Lung (tissue), 12 donors: Measurements from ENCODE around the gene MARCHF10. TPM values are rescaled to one million over a fixed set of nuclear protein-coding genes. Genes with fewer than 3 reads are reported as not detected.
"Not testable (repeated sequence)": the region's sequence is repeated elsewhere in the genome, so short reads cannot be mapped to it uniquely, and the experiment has no call there.

Experiments
- ATAC-seq: fragments of 200-7000 bp; cut with Tn5 transposase; one replicate; pipeline ENCODE4 v1.9.1; 2020; ENCODE audit warnings: moderate number of reproducible peaks; ENCODE audit not compliant: insufficient read depth, low FRiP score
- DNase-seq, 3 donors: peaks; one replicate each; pipeline ENCODE4 v3.0.0-alpha.2; 2013 to 2017
- H3K27ac ChIP-seq, 2 donors: one replicate each; pipeline ENCODE4 v1.5.1; 2013; ENCODE audit warnings: mild to moderate bottlenecking in 2 of 2, moderate library complexity in 2 of 2, control low read depth in 1 of 2, inconsistent platforms in 1 of 2, low read depth in 1 of 2, low read length in 1 of 2
- H3K27me3 ChIP-seq, 3 donors: one replicate each; pipeline ENCODE4 v1.5.1; 2013; ENCODE audit warnings: low read length in 2 of 3; ENCODE audit not compliant: control insufficient read depth in 3 of 3, insufficient read depth in 3 of 3
- H3K36me3 ChIP-seq, 4 donors: one replicate each; pipeline ENCODE4 v1.5.1; 2013; ENCODE audit warnings: low read length in 4 of 4, mild to moderate bottlenecking in 1 of 4, moderate library complexity in 1 of 4; ENCODE audit not compliant: control insufficient read depth in 4 of 4, insufficient read depth in 4 of 4
- H3K4me1 ChIP-seq, 5 donors: one replicate each; pipeline ENCODE4 v1.5.1; 2013; ENCODE audit warnings: low read length in 5 of 5, mild to moderate bottlenecking in 2 of 5, moderate library complexity in 1 of 5; ENCODE audit not compliant: control insufficient read depth in 5 of 5, insufficient read depth in 5 of 5
- H3K4me3 ChIP-seq: one replicate; pipeline ENCODE4 v1.5.1; 2013; ENCODE audit warnings: mild to moderate bottlenecking, control low read depth, moderate library complexity
- H3K9ac ChIP-seq, 2 donors: one replicate each; pipeline ENCODE4 v1.5.1; 2013; ENCODE audit warnings: low read length in 2 of 2, control low read depth in 1 of 2; ENCODE audit not compliant: insufficient read depth in 1 of 2
- H3K9me3 ChIP-seq, 4 donors: one replicate each; pipeline ENCODE4 v1.5.1; 2013; ENCODE audit warnings: low read length in 3 of 4, mild to moderate bottlenecking in 1 of 4, moderate library complexity in 1 of 4; ENCODE audit not compliant: control insufficient read depth in 4 of 4, insufficient read depth in 3 of 4
- CTCF ChIP-seq: IDR thresholded peaks from 2 replicates; pipeline ENCODE4 v1.5.1; 2012; ENCODE audit warnings: mild to moderate bottlenecking; ENCODE audit errors: control extremely low read depth, extremely low read depth
- WGBS, 2 donors: extraction: QIAGEN DNeasy Blood & Tissue Kit; methylation state at CpG; one replicate each; pipeline ENCODE4 v1.1.7; 2013; 5-methylcytosine and 5-hydroxymethylcytosine counted together
- polyA plus RNA-seq, 2 donors: library from polyadenylated mRNA; stranded (reverse); fragments of 200-250 nt; gene quantifications; one replicate each; pipeline ENCODE4 v1.2.1, GENCODE V29; 2013
- total RNA-seq, 2 donors: library from RNA; depleted of rRNA in 1 of 2; stranded (reverse); fragments of >200 nt in 1 of 2; gene quantifications; one replicate each; pipeline ENCODE4 v1.2.1, GENCODE V29; 2014 to 2021
- donor health status: control.
- donor health status: control.
- donor health status: Bipolar disorder and iron deficiency.
- donor health status: healthy.
- donor health status: DM: yes; HTN: yes; CAD: no.

MARCHF10 gene
- total and polyA plus RNA-seq, 4 donors, result 3.1 to 13.8 (median 7.5) TPM

GRCh38 chr17:62701706-62702085, 106.4 kb downstream of the MARCHF10 start:
- H3K36me3 ChIP-seq, result no peaks in the 10 kb centered on the region
- H3K9ac ChIP-seq, result no peak overlapping the region
- no peaks in the 10 kb centered on the region for H3K27me3 ChIP-seq
- H3K4me3 ChIP-seq, result no peak overlapping the region
- H3K27ac ChIP-seq, result no peak overlapping the region
- 86 to 88% methylated on average over 8 of the region's 8 CpGs for WGBS, 2 donors
- H3K4me1 ChIP-seq, result peaks cover 0 to 24% (median 8%) of the 10 kb centered on the region in 5 donors
- TF ChIP-seq CTCF, result no peak
- no peak for DNase-seq
- ATAC-seq, result no peak
- H3K9me3 ChIP-seq, result no peaks in the 10 kb centered on the region

- no peaks in the 10 kb centered on the region for H3K27me3 ChIP-seq
- WGBS, 2 donors, result 73 to 80% methylated on average over 12 of the region's 12 CpGs
- no peaks in the 10 kb centered on the region for H3K36me3 ChIP-seq
- H3K4me1 ChIP-seq, result peaks cover 0 to 22% (median 9%) of the 10 kb centered on the region in 5 donors
- no peak overlapping the region for H3K4me3 ChIP-seq
- no peak overlapping the region for H3K27ac ChIP-seq
- no peak for TF ChIP-seq CTCF
- no peaks in the 10 kb centered on the region for H3K9me3 ChIP-seq
- DNase-seq, result no peak
- H3K9ac ChIP-seq, result no peak overlapping the region
- no peak for ATAC-seq
Measured at GRCh38 chr17:62700964-62701705, 107.0 kb downstream of the MARCHF10 start.

GRCh38 chr17:62698459-62698858, 109.7 kb downstream of the MARCHF10 start:
- not testable (repeated sequence) for ATAC-seq, DNase-seq, H3K27ac ChIP-seq, H3K4me3 ChIP-seq, H3K9ac ChIP-seq, H3K36me3 ChIP-seq, H3K27me3 ChIP-seq, H3K9me3 ChIP-seq
- peaks cover 0 to 11% (median 6%) of the 10 kb centered on the region in 5 donors for H3K4me1 ChIP-seq
- WGBS, 2 donors, result 87 to 94% methylated on average over 11 of the region's 11 CpGs

GRCh38 chr17:62696726-62697490, 111.2 kb downstream of the MARCHF10 start:
- Histone ChIP-seq H3K4me1 (peaks cover 0 to 6% (median 4%) of the 10 kb centered on the region in 5 donors), H3K9ac (no peak overlapping the region), H3K27ac (no peak overlapping the region), H3K36me3 (peaks cover 0 to 12% (median under 1%) of the 10 kb centered on the region in 4 donors), H3K27me3 (no peaks in the 10 kb centered on the region), H3K9me3 (no peaks in the 10 kb centered on the region), H3K4me3 (no peak overlapping the region)
- TF ChIP-seq CTCF, result no peak
- no peak for ATAC-seq
- 75 to 90% methylated on average over 27 of the region's 27 CpGs for WGBS, 2 donors
- DNase-seq, result no peak
